ENCODE measurements around the gene MYO9A.
"Not testable (repeated sequence)": the region's sequence is repeated elsewhere in the genome, so short reads cannot be mapped to it uniquely, and the experiment has no call there.

The MYO9A gene

DNA sequence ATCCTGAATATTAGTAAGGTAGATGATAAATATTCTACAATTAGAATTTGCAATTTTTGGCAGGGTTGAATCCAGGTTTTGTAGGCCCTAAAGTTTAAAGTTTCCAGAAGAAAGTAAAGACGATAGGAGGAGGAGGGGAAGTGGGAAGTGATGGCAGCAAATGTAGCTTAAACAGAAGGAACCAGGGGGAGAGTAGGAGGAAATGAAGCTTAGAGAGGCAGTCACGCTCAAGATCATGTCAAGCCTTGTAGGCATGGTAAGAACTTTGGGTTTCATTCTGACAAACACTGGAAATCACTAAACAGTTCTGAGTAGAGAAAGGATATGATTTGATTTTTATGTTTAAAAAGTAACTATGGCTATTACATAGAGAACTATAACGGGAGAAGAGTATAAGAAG is 243.7 kb downstream of the MYO9A start:
- in situ Hi-C loops (cut with HindIII; ENCODE audit: low sequenced_read_pairs) = no loop called here

DNA sequence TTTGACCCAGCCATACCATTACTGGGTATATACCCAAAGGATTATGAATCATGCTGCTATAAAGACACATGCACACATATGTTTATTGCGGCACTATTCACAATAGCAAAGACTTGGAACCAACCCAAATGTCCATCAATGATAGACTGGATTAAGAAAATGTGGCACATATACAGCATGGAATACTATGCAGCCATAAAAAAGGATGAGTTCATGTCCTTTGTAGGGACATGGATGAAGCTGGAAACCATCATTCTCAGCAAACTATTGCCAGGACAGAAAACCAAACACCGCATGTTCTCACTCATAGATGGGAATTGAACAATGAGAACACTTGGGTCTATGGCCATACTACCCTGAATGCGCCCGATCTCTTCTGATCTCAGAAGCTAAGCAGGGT is 259.7 kb downstream of the MYO9A start:
- DNase-seq (ENCODE audit: low read depth, low spot score); in situ Hi-C loops (cut with HindIII; ENCODE audit: low sequenced_read_pairs); H3K4me3 ChIP-seq (ENCODE audit: low read depth, low read length): not testable (repeated sequence)

More for the DNA sequence above, 243.7 kb downstream of the MYO9A start:
- TF ChIP-seq, protein P1, sequence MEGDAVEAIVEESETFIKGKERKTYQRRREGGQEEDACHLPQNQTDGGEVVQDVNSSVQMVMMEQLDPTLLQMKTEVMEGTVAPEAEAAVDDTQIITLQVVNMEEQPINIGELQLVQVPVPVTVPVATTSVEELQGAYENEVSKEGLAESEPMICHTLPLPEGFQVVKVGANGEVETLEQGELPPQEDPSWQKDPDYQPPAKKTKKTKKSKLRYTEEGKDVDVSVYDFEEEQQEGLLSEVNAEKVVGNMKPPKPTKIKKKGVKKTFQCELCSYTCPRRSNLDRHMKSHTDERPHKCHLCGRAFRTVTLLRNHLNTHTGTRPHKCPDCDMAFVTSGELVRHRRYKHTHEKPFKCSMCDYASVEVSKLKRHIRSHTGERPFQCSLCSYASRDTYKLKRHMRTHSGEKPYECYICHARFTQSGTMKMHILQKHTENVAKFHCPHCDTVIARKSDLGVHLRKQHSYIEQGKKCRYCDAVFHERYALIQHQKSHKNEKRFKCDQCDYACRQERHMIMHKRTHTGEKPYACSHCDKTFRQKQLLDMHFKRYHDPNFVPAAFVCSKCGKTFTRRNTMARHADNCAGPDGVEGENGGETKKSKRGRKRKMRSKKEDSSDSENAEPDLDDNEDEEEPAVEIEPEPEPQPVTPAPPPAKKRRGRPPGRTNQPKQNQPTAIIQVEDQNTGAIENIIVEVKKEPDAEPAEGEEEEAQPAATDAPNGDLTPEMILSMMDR (IDR thresholded peaks at IDR 0.05; ENCODE audit: low read depth, low read length) = no peak
- no peak for DNase-seq (ENCODE audit: low read depth, low spot score)
- no peak overlapping the region for H3K4me3 ChIP-seq (ENCODE audit: low read depth, low read length)

DNA sequence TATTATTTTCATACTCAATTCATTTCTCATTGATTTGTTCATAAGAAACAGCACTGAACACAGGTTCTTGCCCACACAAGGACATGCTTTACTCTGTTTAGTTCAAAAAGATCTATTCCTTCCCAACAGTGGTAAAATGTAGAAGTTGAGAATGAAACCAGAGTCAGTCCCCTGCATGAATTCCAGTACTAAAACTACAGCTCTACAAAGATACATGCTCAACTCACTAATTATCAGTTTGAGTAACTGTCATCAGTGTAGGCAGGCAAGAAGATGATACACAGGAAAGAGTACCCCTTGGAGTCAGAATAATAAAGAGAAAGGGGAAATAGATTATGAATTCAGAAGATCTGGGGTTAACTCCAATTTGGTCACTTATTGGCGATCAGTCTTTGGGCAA is 264.4 kb downstream of the MYO9A start:
- TF ChIP-seq, protein P1 (IDR thresholded peaks at IDR 0.05; ENCODE audit: low read depth, low read length) = no peak
- in situ Hi-C loops (cut with HindIII; ENCODE audit: low sequenced_read_pairs) = no loop called here
- DNase-seq (ENCODE audit: low read depth, low spot score) = no peak
- no peak overlapping the region for H3K4me3 ChIP-seq (ENCODE audit: low read depth, low read length)

DNA sequence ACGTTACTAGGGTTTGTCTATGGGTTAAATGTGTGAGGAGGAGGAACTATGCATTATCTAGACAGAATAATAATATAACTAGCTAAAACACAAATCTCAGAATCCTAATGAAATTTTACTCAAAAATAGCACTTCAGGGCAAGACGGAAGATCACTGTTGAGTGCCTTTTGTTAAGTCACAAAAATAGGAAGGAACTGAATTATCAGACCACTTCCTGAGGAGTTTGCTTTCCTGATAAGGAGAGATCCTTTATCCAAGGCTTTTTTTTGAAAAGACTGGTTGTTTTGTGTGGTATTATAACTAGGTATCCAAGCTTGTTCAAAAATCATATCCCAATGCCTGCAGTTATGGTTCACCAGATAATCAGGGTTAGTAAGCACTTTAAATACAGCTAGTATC is 273.0 kb downstream of the MYO9A start:
- DNase-seq (ENCODE audit: low read depth, low spot score) = no peak

DNA sequence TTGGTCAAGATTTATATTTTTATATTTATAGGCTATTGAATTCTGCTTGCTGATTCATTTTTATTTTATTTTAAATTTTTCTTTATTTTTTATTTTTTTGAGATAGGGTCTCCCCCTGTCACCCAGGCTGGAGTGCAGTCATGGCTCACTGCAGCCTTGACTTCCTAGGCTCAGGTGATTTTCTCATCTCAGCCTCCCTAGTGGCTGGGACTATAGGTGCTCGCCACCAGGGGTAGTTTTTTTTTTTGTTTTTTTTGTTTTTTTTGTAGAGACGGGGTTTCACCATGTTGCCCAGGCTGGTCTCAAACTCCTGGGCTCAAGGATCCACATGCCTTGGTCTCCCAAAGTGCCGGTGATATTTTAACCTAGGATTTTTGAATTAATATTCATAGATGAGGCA is 276.4 kb downstream of the MYO9A start:
- no peak for DNase-seq (ENCODE audit: low read depth, low spot score)
- in situ Hi-C loops (cut with HindIII; ENCODE audit: low sequenced_read_pairs) = no loop called here
- H3K4me3 ChIP-seq (ENCODE audit: low read depth, low read length) = no peak overlapping the region
- TF ChIP-seq, protein P1 (IDR thresholded peaks at IDR 0.05; ENCODE audit: low read depth, low read length) = no peak

More for the DNA sequence above, 273.0 kb downstream of the MYO9A start:
- TF ChIP-seq, protein P1 (IDR thresholded peaks at IDR 0.05; ENCODE audit: low read depth, low read length) = no peak
- in situ Hi-C loops (cut with HindIII; ENCODE audit: low sequenced_read_pairs) = no loop called here
- H3K4me3 ChIP-seq (ENCODE audit: low read depth, low read length) = no peak overlapping the region

DNA sequence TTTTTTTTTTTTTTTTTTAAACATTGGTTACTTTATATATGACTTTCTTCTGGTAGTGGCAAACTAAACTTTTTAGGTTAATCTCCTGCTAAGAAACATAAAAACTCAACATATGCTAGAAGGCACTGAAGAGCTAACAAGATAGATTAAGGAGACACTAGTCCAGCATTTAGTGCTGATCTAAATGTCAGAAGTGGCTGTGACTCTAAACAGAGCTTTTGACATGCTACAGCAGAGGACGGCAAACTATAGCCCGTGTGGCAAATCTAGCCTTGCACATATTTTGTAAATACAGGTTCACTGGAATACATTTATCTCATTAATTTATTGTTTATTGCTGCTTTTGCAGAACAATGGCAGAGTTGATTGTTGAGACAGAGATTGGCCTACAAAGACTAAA is 287.0 kb downstream of the MYO9A start:
- in situ Hi-C loops (cut with HindIII; ENCODE audit: low sequenced_read_pairs) = no loop called here
- TF ChIP-seq, protein P1 (IDR thresholded peaks at IDR 0.05; ENCODE audit: low read depth, low read length) = no peak
- H3K4me3 ChIP-seq (ENCODE audit: low read depth, low read length) = no peak overlapping the region
- no peak for DNase-seq (ENCODE audit: low read depth, low spot score)

DNA sequence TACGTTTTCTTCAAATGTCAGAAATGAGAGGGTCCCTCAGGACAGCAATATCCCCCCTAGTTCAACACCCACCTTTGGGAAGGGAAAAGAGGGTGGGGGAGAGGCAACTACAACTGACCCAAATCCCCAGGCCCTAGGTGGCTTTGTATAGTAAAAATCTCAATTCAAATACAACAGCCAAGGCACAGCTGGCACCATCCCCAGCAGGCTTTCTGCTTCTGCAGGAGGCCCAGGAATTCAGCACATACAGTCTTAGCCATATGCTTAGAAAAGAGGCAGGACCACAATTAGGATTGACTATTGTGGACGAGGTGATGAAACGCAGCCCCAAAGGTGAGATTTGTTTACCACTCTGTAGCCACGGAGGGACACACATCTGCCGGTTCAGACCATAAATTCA is 291.8 kb downstream of the MYO9A start:
- TF ChIP-seq, protein P1 (IDR thresholded peaks at IDR 0.05; ENCODE audit: low read depth, low read length) = no peak
- H3K4me3 ChIP-seq (ENCODE audit: low read depth, low read length) = no peak overlapping the region
- in situ Hi-C loops (cut with HindIII; ENCODE audit: low sequenced_read_pairs) = no loop called here
- no peak for DNase-seq (ENCODE audit: low read depth, low spot score)
